ENCODE results near the gene HEATR5B. TPM values are rescaled to one million over a fixed set of nuclear protein-coding genes. Genes with fewer than 3 reads are reported as not detected.

Gene HEATR5B
- polyA plus RNA-seq, 1 experiment, result 17.8 TPM

- ChIA-PET CTCF (interaction anchor here (0.6 kb wide), 1 partner anchor 1754 kb away, joined by 3 read pairs; no protein-coding TSS in a partner anchor), POLR2A (no interaction called here)
- DNase-seq (ENCODE audit: low read depth, low spot score), result no peak
- H3K27ac ChIP-seq (ENCODE audit: low read depth, low read length), result no peak overlapping the region
- H3K4me3 ChIP-seq (ENCODE audit: low read depth, low read length), result no peak overlapping the region
- TF ChIP-seq CTCF (IDR thresholded peaks at IDR 0.05; ENCODE audit: low read depth, low read length), result no peak
- no peaks in the 10 kb centered on the region for H3K27me3 ChIP-seq (ENCODE audit: control insufficient read depth, insufficient read depth, low read length)
- H3K9me3 ChIP-seq (ENCODE audit: control insufficient read depth, insufficient read depth, low read length), result no peaks in the 10 kb centered on the region
These were observed 5.9 kb upstream of the HEATR5B start for GRCh38 chr2:37090019-37090477.

GRCh38 chr2:37085731-37086147 lies 1.6 kb upstream of the HEATR5B start:
- TF ChIP-seq CTCF (IDR thresholded peaks at IDR 0.05; ENCODE audit: low read depth, low read length), result no peak
- peak; percentile 13 for DNase-seq (ENCODE audit: low read depth, low spot score)
- CTCF ChIA-PET, result interaction anchor here (0.5 kb wide), 1 partner anchor 9 kb away, joined by 3 read pairs; no protein-coding TSS in a partner anchor
- Histone ChIP-seq H3K27ac (ENCODE audit: low read depth, low read length) (no peak overlapping the region), H3K4me3 (ENCODE audit: low read depth, low read length) (no peak overlapping the region), H3K9me3 (ENCODE audit: control insufficient read depth, insufficient read depth, low read length) (no peaks in the 10 kb centered on the region), H3K27me3 (ENCODE audit: control insufficient read depth, insufficient read depth, low read length) (no peaks in the 10 kb centered on the region)
- POLR2A ChIA-PET, result no interaction called here

- Histone ChIP-seq H3K27me3 (ENCODE audit: control insufficient read depth, insufficient read depth, low read length) (no peaks in the 10 kb centered on the region), H3K4me3 (ENCODE audit: low read depth, low read length) (peak overlapping the region; percentile 100), H3K9me3 (ENCODE audit: control insufficient read depth, insufficient read depth, low read length) (no peaks in the 10 kb centered on the region), H3K27ac (ENCODE audit: low read depth, low read length) (no peak overlapping the region)
- ChIA-PET CTCF (interaction anchor here (0.6 kb wide), 1 partner anchor 168 kb away, joined by 4 read pairs; no protein-coding TSS in a partner anchor), POLR2A (interaction anchor here (0.6 kb wide), 1 partner anchor 84 kb away, joined by 5 read pairs; no protein-coding TSS in a partner anchor)
- no peak for TF ChIP-seq CTCF (IDR thresholded peaks at IDR 0.05; ENCODE audit: low read depth, low read length)
- DNase-seq (ENCODE audit: low read depth, low spot score), result no peak
These were observed 625 bp upstream of the HEATR5B start for GRCh38 chr2:37084797-37085196.

- H3K9me3 ChIP-seq (ENCODE audit: control insufficient read depth, insufficient read depth, low read length), result no peaks in the 10 kb centered on the region
- TF ChIP-seq CTCF (IDR thresholded peaks at IDR 0.05; ENCODE audit: low read depth, low read length), result no peak
- DNase-seq (ENCODE audit: low read depth, low spot score), result no peak
- POLR2A ChIA-PET, result no interaction called here
- no peak overlapping the region for H3K27ac ChIP-seq (ENCODE audit: low read depth, low read length)
- no peak overlapping the region for H3K4me3 ChIP-seq (ENCODE audit: low read depth, low read length)
- H3K27me3 ChIP-seq (ENCODE audit: control insufficient read depth, insufficient read depth, low read length), result no peaks in the 10 kb centered on the region
- CTCF ChIA-PET, result no interaction called here
These were observed 3.5 kb downstream of the HEATR5B start for GRCh38 chr2:37080689-37081088.

- POLR2A ChIA-PET, result no interaction called here
- CTCF ChIA-PET, result no interaction called here
- Histone ChIP-seq H3K4me3 (ENCODE audit: low read depth, low read length) (no peak overlapping the region), H3K27ac (ENCODE audit: low read depth, low read length) (no peak overlapping the region), H3K9me3 (ENCODE audit: control insufficient read depth, insufficient read depth, low read length) (no peaks in the 10 kb centered on the region), H3K27me3 (ENCODE audit: control insufficient read depth, insufficient read depth, low read length) (no peaks in the 10 kb centered on the region)
- DNase-seq (ENCODE audit: low read depth, low spot score), result no peak
- TF ChIP-seq CTCF (IDR thresholded peaks at IDR 0.05; ENCODE audit: low read depth, low read length), result no peak
These were observed 3.9 kb downstream of the HEATR5B start for GRCh38 chr2:37080266-37080665.

Data from AG04450 (cell line).